ENCODE measurements around the gene TFR2. TPM values are rescaled to one million over a fixed set of nuclear protein-coding genes. Genes with fewer than 3 reads are reported as not detected.

Gene TFR2
- total and polyA plus RNA-seq, 9 donors: 0.06 to 0.79 (median 0.18) TPM; not detected in 3

- Histone ChIP-seq H3K9me3 (no peaks in the 10 kb centered on the region), H3K4me1 (ENCODE audit: insufficient read depth) (peaks cover 3% of the 10 kb centered on the region), H3K27ac (no peak overlapping the region), H3K36me3 (no peaks in the 10 kb centered on the region), H3K27me3 (no peaks in the 10 kb centered on the region), H3K4me3 (no peak overlapping the region)
- DNase-seq: no peak
- no peak for TF ChIP-seq POLR2A (IDR thresholded peaks at IDR 0.05)
- no peak for TF ChIP-seq EP300 (IDR thresholded peaks at IDR 0.05)
- TF ChIP-seq CTCF (IDR thresholded peaks at IDR 0.05): no peak
- intact Hi-C loops (cut with DNase I): no loop called here
- WGBS, 3 donors: 11 to 14% (median 12%) methylated on average over 3 of the region's 3 CpGs
Observed at GRCh38 chr7:100626055-100626454, 15.3 kb downstream of the TFR2 start.

GRCh38 chr7:100623951-100624824 lies 17.2 kb downstream of the TFR2 start:
- DNase-seq: no peak
- intact Hi-C loops (cut with DNase I): no loop called here
- Histone ChIP-seq H3K36me3 (no peaks in the 10 kb centered on the region), H3K4me1 (ENCODE audit: insufficient read depth) (peaks cover 3% of the 10 kb centered on the region), H3K27me3 (no peaks in the 10 kb centered on the region), H3K4me3 (no peak overlapping the region), H3K27ac (no peak overlapping the region), H3K9me3 (no peaks in the 10 kb centered on the region)
- 76 to 90% (median 84%) methylated on average over 15 of the region's 15 CpGs for WGBS, 3 donors
- no peak for TF ChIP-seq POLR2A (IDR thresholded peaks at IDR 0.05)
- no peak for TF ChIP-seq CTCF (IDR thresholded peaks at IDR 0.05)
- TF ChIP-seq EP300 (IDR thresholded peaks at IDR 0.05): no peak

- 63 to 71% (median 70%) methylated on average over 8 of the region's 8 CpGs for WGBS, 3 donors
- H3K27me3 ChIP-seq: no peaks in the 10 kb centered on the region
- H3K27ac ChIP-seq: no peak overlapping the region
- no peak overlapping the region for H3K4me3 ChIP-seq
- intact Hi-C loops (cut with DNase I): no loop called here
- H3K36me3 ChIP-seq: no peaks in the 10 kb centered on the region
- no peaks in the 10 kb centered on the region for H3K9me3 ChIP-seq
- H3K4me1 ChIP-seq (ENCODE audit: insufficient read depth): no peaks in the 10 kb centered on the region
- TF ChIP-seq EP300 (IDR thresholded peaks at IDR 0.05) (no peak), POLR2A (IDR thresholded peaks at IDR 0.05) (no peak), CTCF (IDR thresholded peaks at IDR 0.05) (no peak)
- DNase-seq: no peak
Observed at GRCh38 chr7:100621554-100621953, 19.8 kb downstream of the TFR2 start.

- TF ChIP-seq EP300 (IDR thresholded peaks at IDR 0.05) (no peak), POLR2A (IDR thresholded peaks at IDR 0.05) (no peak), CTCF (IDR thresholded peaks at IDR 0.05) (no peak)
- WGBS, 3 donors: 91 to 94% (median 92%) methylated on average over 23 of the region's 23 CpGs
- H3K27me3 ChIP-seq: no peaks in the 10 kb centered on the region
- intact Hi-C loops (cut with DNase I): no loop called here
- no peaks in the 10 kb centered on the region for H3K4me1 ChIP-seq (ENCODE audit: insufficient read depth)
- H3K36me3 ChIP-seq: no peaks in the 10 kb centered on the region
- no peak for DNase-seq
- no peak overlapping the region for H3K27ac ChIP-seq
- no peaks in the 10 kb centered on the region for H3K9me3 ChIP-seq
- H3K4me3 ChIP-seq: no peak overlapping the region
Observed at GRCh38 chr7:100620804-100621203, 20.5 kb downstream of the TFR2 start.
